Measurements from ENCODE around the gene RRN3. TPM values are rescaled to one million over a fixed set of nuclear protein-coding genes. Genes with fewer than 3 reads are reported as not detected.
A peak's percentile ranks its signal among the peaks of the same experiment; 100 is the strongest.
"Not testable (repeated sequence)": the region's sequence is repeated elsewhere in the genome, so short reads cannot be mapped to it uniquely, and the experiment has no call there.

The RRN3 gene
- total RNA-seq, 2 experiments from 2014 or later, result 29.6 to 32.4 TPM

- CTCF ChIA-PET; intact Hi-C loops (cut with micrococcal nuclease); DNase-seq; H3K27me3 Mint-ChIP-seq (ENCODE audit: low read depth); H3K4me3 Mint-ChIP-seq; H3K4me1 Mint-ChIP-seq (ENCODE audit: low read depth); H3K9me3 Mint-ChIP-seq: not testable (repeated sequence)
- Mint-ChIP-seq H3K36me3 (ENCODE audit: low read depth) (peaks cover 32% of the 10 kb centered on the region), H3K27ac (peak overlapping the region; percentile 50)
Measured at GRCh38 chr16:15027503-15028344, 66.3 kb downstream of the RRN3 start.

- H3K9me3 Mint-ChIP-seq; H3K27me3 Mint-ChIP-seq (ENCODE audit: low read depth); H3K4me3 Mint-ChIP-seq; CTCF ChIA-PET; intact Hi-C loops (cut with micrococcal nuclease); DNase-seq; H3K27ac Mint-ChIP-seq: not testable (repeated sequence)
- Mint-ChIP-seq H3K4me1 (ENCODE audit: low read depth) (peaks cover 11% of the 10 kb centered on the region), H3K36me3 (ENCODE audit: low read depth) (peaks cover 33% of the 10 kb centered on the region)
Measured at GRCh38 chr16:15027051-15027450, 67.0 kb downstream of the RRN3 start.

GRCh38 chr16:15025234-15025951 lies 68.7 kb downstream of the RRN3 start:
- H3K36me3 Mint-ChIP-seq (ENCODE audit: low read depth), result peaks cover 26% of the 10 kb centered on the region
- DNase-seq; H3K4me1 Mint-ChIP-seq (ENCODE audit: low read depth); H3K27ac Mint-ChIP-seq; H3K4me3 Mint-ChIP-seq; H3K27me3 Mint-ChIP-seq (ENCODE audit: low read depth); intact Hi-C loops (cut with micrococcal nuclease); H3K9me3 Mint-ChIP-seq: not testable (repeated sequence)
- CTCF ChIA-PET, result interaction anchor here (0.5 kb wide), 1 partner anchor 11 kb away, joined by 3 read pairs; no protein-coding TSS in a partner anchor

DNA sequence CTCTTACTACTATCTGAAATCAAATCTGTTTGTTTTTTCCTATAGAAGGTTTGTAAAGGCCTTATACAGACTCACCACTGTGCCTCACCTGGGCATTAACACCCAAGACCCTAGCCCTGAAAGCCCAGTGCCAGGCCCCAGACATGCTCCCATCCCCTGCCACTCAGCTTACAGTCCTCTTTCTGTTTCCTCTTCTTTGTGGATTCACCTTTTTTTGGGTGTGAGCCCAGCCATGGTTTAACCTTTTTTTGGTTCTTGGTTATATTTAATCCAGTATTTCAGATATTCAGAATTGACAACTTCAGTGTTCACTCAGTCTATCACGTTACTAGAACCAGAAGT lies 69.2 kb downstream of the RRN3 start:
- H3K4me3 Mint-ChIP-seq; intact Hi-C loops (cut with micrococcal nuclease); H3K9me3 Mint-ChIP-seq; DNase-seq; CTCF ChIA-PET; H3K27me3 Mint-ChIP-seq (ENCODE audit: low read depth); H3K4me1 Mint-ChIP-seq (ENCODE audit: low read depth): not testable (repeated sequence)
- H3K27ac Mint-ChIP-seq, result peak overlapping the region; percentile 3
- peaks cover 26% of the 10 kb centered on the region for H3K36me3 Mint-ChIP-seq (ENCODE audit: low read depth)

DNA sequence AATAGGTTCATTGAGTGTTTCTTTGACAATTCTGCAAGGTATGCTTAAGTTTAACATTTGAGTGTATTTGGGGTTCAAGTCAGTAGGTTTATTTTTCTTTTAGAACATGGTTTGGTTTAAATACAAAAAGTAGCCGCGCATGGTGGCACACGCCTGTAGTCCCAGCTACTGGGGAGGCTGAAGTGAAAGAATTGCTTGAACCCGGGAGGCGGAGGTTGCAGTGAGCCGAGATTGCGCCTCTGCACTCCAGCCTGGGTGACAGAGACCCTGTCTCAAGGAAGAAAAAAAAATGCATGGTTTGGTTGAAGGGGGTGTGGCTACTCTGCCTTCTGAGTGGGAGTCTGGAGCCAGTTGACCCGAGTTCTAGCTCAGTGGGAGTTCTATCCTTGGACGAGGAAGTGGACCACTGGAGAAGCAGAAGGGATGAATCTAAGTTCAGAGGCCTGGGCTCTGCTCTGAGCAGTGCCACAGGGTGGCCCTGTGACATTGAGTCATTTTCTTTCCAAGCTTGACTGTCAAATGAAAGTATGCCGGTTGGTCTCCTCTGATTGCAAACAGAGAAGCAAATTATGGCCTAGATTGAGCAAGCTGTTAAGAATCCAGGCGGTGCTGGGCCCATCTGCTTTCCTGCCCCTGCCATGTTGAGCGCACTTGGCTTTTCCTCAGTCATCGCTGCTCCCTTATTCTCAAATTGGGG lies 70.5 kb downstream of the RRN3 start:
- H3K9me3 Mint-ChIP-seq; H3K4me1 Mint-ChIP-seq (ENCODE audit: low read depth); H3K27me3 Mint-ChIP-seq (ENCODE audit: low read depth); DNase-seq; H3K27ac Mint-ChIP-seq; H3K4me3 Mint-ChIP-seq; intact Hi-C loops (cut with micrococcal nuclease); CTCF ChIA-PET: not testable (repeated sequence)
- H3K36me3 Mint-ChIP-seq (ENCODE audit: low read depth), result peaks cover 28% of the 10 kb centered on the region

DNA sequence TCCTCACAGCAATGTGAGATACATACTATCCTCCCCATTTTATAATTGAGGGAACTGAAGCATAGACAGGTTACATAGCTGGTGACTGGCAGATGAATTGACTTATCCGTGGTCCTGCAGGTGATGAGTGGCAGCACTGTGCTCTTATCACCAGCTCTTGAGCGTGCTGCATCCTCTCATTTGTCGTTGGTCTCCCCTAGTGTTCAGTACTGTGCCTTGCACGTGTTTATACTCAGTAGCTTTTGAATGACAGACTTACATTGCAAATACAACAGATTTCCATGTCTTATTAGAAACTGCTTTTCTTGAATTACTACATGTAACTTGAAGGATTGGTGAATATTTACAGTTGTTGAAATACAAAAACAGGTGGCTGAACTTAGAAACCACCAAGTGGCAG lies 71.9 kb downstream of the RRN3 start:
- intact Hi-C loops (cut with micrococcal nuclease); H3K27me3 Mint-ChIP-seq (ENCODE audit: low read depth); H3K9me3 Mint-ChIP-seq; H3K4me1 Mint-ChIP-seq (ENCODE audit: low read depth); H3K4me3 Mint-ChIP-seq: not testable (repeated sequence)
- peak; percentile 63 for DNase-seq
- Mint-ChIP-seq H3K27ac (peak overlapping the region; percentile 3), H3K36me3 (ENCODE audit: low read depth) (peaks cover 26% of the 10 kb centered on the region)
- CTCF ChIA-PET, result interaction anchor here (0.6 kb wide), 1 partner anchor 36 kb away, joined by 3 read pairs; no protein-coding TSS in a partner anchor

- H3K27ac Mint-ChIP-seq; H3K4me1 Mint-ChIP-seq (ENCODE audit: low read depth); H3K9me3 Mint-ChIP-seq; H3K4me3 Mint-ChIP-seq; CTCF ChIA-PET; intact Hi-C loops (cut with micrococcal nuclease); DNase-seq; H3K27me3 Mint-ChIP-seq (ENCODE audit: low read depth): not testable (repeated sequence)
- H3K36me3 Mint-ChIP-seq (ENCODE audit: low read depth), result peaks cover 30% of the 10 kb centered on the region
Measured at GRCh38 chr16:15021429-15021828, 72.6 kb downstream of the RRN3 start.

DNA sequence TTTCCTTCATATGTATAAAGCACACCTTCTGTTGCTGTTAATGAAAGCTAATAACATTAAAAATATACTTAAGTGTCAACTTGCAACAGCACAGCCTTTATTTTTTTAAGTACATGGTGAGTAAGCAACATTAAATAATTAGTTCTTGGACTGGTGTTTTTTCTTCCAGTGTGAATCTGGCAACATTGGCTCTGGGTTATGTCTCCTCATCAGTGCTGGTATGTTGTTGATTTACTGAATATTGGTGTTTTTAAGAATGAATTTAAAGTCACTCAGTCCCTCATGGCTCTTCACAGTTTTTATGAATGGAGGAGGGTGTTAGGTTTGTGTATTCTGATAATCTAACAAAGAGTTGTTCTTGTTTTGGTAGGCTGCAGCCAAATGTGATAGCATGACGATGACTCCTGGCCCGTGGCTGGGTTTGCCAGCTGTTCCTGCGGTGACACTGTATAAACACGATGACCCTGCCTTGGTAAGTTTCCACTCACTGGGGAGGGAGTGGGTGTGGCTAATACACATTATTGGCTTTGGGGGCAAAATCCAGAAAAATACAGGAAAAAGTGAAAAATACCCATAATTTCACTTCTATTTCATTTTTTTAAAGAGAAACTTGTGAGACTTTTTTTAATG lies 77.0 kb downstream of the RRN3 start:
- Mint-ChIP-seq H3K27ac (peak overlapping the region; percentile 61), H3K4me1 (ENCODE audit: low read depth) (peaks cover 28% of the 10 kb centered on the region), H3K36me3 (ENCODE audit: low read depth) (peaks cover 20% of the 10 kb centered on the region)
- H3K4me3 Mint-ChIP-seq; DNase-seq; H3K27me3 Mint-ChIP-seq (ENCODE audit: low read depth); H3K9me3 Mint-ChIP-seq: not testable (repeated sequence)
- intact Hi-C loops (cut with micrococcal nuclease), result loop anchor here (10.0 kb wide), 1 partner anchor 628 kb away; the partner anchor contains the start of gene MARF1
- CTCF ChIA-PET, result interaction anchor here (0.6 kb wide), 1 partner anchor 39 kb away, joined by 3 read pairs; no protein-coding TSS in a partner anchor

DNA sequence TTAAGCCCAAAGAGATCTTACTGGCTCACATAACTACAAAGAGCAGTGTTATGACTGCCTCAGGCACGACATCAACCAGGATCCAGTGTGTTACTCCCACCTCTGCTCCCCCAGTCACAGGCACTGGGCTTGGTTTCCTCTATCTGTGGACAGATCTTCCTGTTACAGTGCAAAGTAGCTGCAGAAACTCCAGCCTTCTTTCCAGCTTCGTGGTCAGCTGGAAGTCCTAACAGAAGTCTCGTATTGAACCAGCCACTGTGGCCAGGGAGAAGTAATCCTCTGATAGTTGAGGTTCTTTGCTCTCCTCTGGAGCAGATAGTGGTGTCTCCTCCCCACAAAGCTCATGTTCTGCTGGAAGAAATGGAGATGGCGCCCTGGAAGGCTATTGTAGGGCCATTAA lies 77.7 kb downstream of the RRN3 start:
- CTCF ChIA-PET, result not testable (repeated sequence)
- intact Hi-C loops (cut with micrococcal nuclease), result loop anchor here (10.0 kb wide), 1 partner anchor 628 kb away; the partner anchor contains the start of gene MARF1

GRCh38 chr16:15015671-15016070 lies 78.4 kb downstream of the RRN3 start:
- H3K27ac Mint-ChIP-seq; DNase-seq; H3K4me3 Mint-ChIP-seq; H3K27me3 Mint-ChIP-seq (ENCODE audit: low read depth); H3K9me3 Mint-ChIP-seq; CTCF ChIA-PET: not testable (repeated sequence)
- Mint-ChIP-seq H3K36me3 (ENCODE audit: low read depth) (peaks cover 24% of the 10 kb centered on the region), H3K4me1 (ENCODE audit: low read depth) (peaks cover 27% of the 10 kb centered on the region)
- intact Hi-C loops (cut with micrococcal nuclease), result loop anchor here (10.0 kb wide), 1 partner anchor 629 kb away; the partner anchor contains the start of gene MARF1

More for the DNA sequence above, 77.7 kb downstream of the RRN3 start:
- not testable (repeated sequence) for H3K4me3 Mint-ChIP-seq; H3K9me3 Mint-ChIP-seq; DNase-seq; H3K27me3 Mint-ChIP-seq (ENCODE audit: low read depth)
- peaks cover 24% of the 10 kb centered on the region for H3K36me3 Mint-ChIP-seq (ENCODE audit: low read depth)
- peaks cover 25% of the 10 kb centered on the region for H3K4me1 Mint-ChIP-seq (ENCODE audit: low read depth)
- H3K27ac Mint-ChIP-seq, result peak overlapping the region; percentile 34

GRCh38 chr16:15012941-15013340 lies 81.1 kb downstream of the RRN3 start:
- H3K9me3 Mint-ChIP-seq; H3K27me3 Mint-ChIP-seq (ENCODE audit: low read depth); DNase-seq; CTCF ChIA-PET; H3K4me3 Mint-ChIP-seq: not testable (repeated sequence)
- Mint-ChIP-seq H3K27ac (peak overlapping the region; percentile 98), H3K36me3 (ENCODE audit: low read depth) (peaks cover 23% of the 10 kb centered on the region), H3K4me1 (ENCODE audit: low read depth) (peaks cover 27% of the 10 kb centered on the region)
- intact Hi-C loops (cut with micrococcal nuclease), result loop anchor here (5.0 to 10.0 kb wide), 4 partner anchors 36 to 632 kb away; partner anchors contain the start of genes BFAR, MARF1, NTAN1 and PARN
